Globus pallidus (tissue), 1 donor: ENCODE results near the gene HSD3B1.

Experiments used
- DNase-seq: peaks from one replicate; pipeline ENCODE4 v3.0.0-alpha.2; 2015; ENCODE audit warnings: low spot score

The HSD3B1 gene

GRCh38 chr1:119506941-119507340 lies at the start of gene HSD3B1:
HSD3B1 (plus strand) TSS chr1:119507210; CDS start chr1:119507477, 267 bp downstream.
- no peak for DNase-seq

- DNase-seq = no peak
Observed at GRCh38 chr1:119462964-119463363, 44.0 kb upstream of the HSD3B1 start.

GRCh38 chr1:119463569-119463968 lies 43.4 kb upstream of the HSD3B1 start:
- DNase-seq = no peak

GRCh38 chr1:119466445-119466844 lies 40.6 kb upstream of the HSD3B1 start:
- no peak for DNase-seq

- no peak for DNase-seq
Observed at GRCh38 chr1:119467219-119467618, 39.8 kb upstream of the HSD3B1 start.

GRCh38 chr1:119467857-119468668 lies 38.9 kb upstream of the HSD3B1 start:
- DNase-seq = no peak

GRCh38 chr1:119469741-119470140 lies 37.3 kb upstream of the HSD3B1 start:
- no peak for DNase-seq

- DNase-seq = no peak
Observed at GRCh38 chr1:119470377-119470776, 36.6 kb upstream of the HSD3B1 start.

- DNase-seq = no peak
Observed at GRCh38 chr1:119470958-119471357, 36.1 kb upstream of the HSD3B1 start.

- DNase-seq = no peak
Observed at GRCh38 chr1:119471566-119471965, 35.4 kb upstream of the HSD3B1 start.

- DNase-seq = no peak
Observed at GRCh38 chr1:119472080-119472818, 34.8 kb upstream of the HSD3B1 start.

- no peak for DNase-seq
Observed at GRCh38 chr1:119472819-119473175, 34.2 kb upstream of the HSD3B1 start.

GRCh38 chr1:119475866-119476439 lies 31.1 kb upstream of the HSD3B1 start:
- DNase-seq = no peak

- no peak for DNase-seq
Observed at GRCh38 chr1:119477710-119478109, 29.3 kb upstream of the HSD3B1 start.

GRCh38 chr1:119480175-119480574 lies 26.8 kb upstream of the HSD3B1 start:
- no peak for DNase-seq

GRCh38 chr1:119481951-119482350 lies 25.1 kb upstream of the HSD3B1 start:
- no peak for DNase-seq

- DNase-seq = no peak
Observed at GRCh38 chr1:119482517-119483425, 24.2 kb upstream of the HSD3B1 start.

GRCh38 chr1:119483441-119484200 lies 23.4 kb upstream of the HSD3B1 start:
- DNase-seq = no peak

- DNase-seq = no peak
Observed at GRCh38 chr1:119485201-119485600, 21.8 kb upstream of the HSD3B1 start.

GRCh38 chr1:119488216-119488615 lies 18.8 kb upstream of the HSD3B1 start:
- no peak for DNase-seq

GRCh38 chr1:119489201-119489600 lies 17.8 kb upstream of the HSD3B1 start:
- no peak for DNase-seq
